BJ (cell line): Measurements from ENCODE around the gene ARHGDIA. TPM values are rescaled to one million over a fixed set of nuclear protein-coding genes. Genes with fewer than 3 reads are reported as not detected.
A peak's percentile ranks its signal among the peaks of the same experiment; 100 is the strongest.
"Not testable (repeated sequence)": the region's sequence is repeated elsewhere in the genome, so short reads cannot be mapped to it uniquely, and the experiment has no call there.

Experiments
- CTCF ChIA-PET: fragments of 350-600 bp; formaldehyde crosslinking; extraction: SDS; loops from one replicate; lab custom pipeline; 2021; ENCODE audit warnings: antibody characterized with exemption, inconsistent platforms; lab: Yijun Ruan, JAX
- POLR2A ChIA-PET: fragments of 300-600 bp; sonication (Branson Sonifier 250); formaldehyde crosslinking; extraction: SDS; loops from one replicate; lab custom pipeline; 2021; ENCODE audit warnings: antibody characterized with exemption; lab: Charles Lee
- DNase-seq: peaks from one replicate; pipeline ENCODE4 v3.0.0-alpha.2; 2011; ENCODE audit warnings: low read depth
- H3K27me3 ChIP-seq: 2 replicates; pipeline ENCODE4 v1.6.0; 2011; ENCODE audit warnings: low read length; ENCODE audit not compliant: control insufficient read depth, insufficient read depth
- H3K36me3 ChIP-seq: 2 replicates; pipeline ENCODE4 v1.5.1; 2011; ENCODE audit warnings: low read length; ENCODE audit not compliant: control insufficient read depth, insufficient read depth
- H3K4me3 ChIP-seq: 2 replicates; pipeline ENCODE4 v1.5.1; 2011; ENCODE audit warnings: low read depth, mild to moderate bottlenecking, control low read depth, low read length
- CTCF ChIP-seq: IDR thresholded peaks from 2 replicates; pipeline ENCODE4 v1.5.1; 2011; ENCODE audit warnings: low read depth, mild to moderate bottlenecking, control low read depth, inconsistent platforms, low read length, moderate library complexity; ENCODE audit not compliant: insufficient read depth
- polyA plus RNA-seq: library from polyadenylated mRNA; depleted of rRNA; stranded (reverse); fragments of >200 nt; gene quantifications from 2 replicates; pipeline ENCODE4 v1.2.3, GENCODE V29; 2011

ARHGDIA gene
- polyA plus RNA-seq, 1 experiment = 163 TPM

GRCh38 chr17:81840826-81841778 is 30.0 kb downstream of the ARHGDIA start:
- no peak for DNase-seq
- TF ChIP-seq CTCF = no peak
- CTCF ChIA-PET = no interaction called here
- H3K27me3 ChIP-seq = no peaks in the 10 kb centered on the region
- POLR2A ChIA-PET = no interaction called here
- H3K4me3 ChIP-seq = no peak overlapping the region
- peaks cover 29% of the 10 kb centered on the region for H3K36me3 ChIP-seq

- H3K27me3 ChIP-seq, DNase-seq, POLR2A ChIA-PET, CTCF ChIA-PET, H3K4me3 ChIP-seq: not testable (repeated sequence)
- H3K36me3 ChIP-seq = peaks cover 20% of the 10 kb centered on the region
Measured at GRCh38 chr17:81840059-81840458, 31.1 kb downstream of the ARHGDIA start.

GRCh38 chr17:81839301-81839700 is 31.8 kb downstream of the ARHGDIA start:
- Histone ChIP-seq H3K27me3 (no peaks in the 10 kb centered on the region), H3K36me3 (peaks cover 13% of the 10 kb centered on the region), H3K4me3 (no peak overlapping the region)
- POLR2A ChIA-PET = no interaction called here
- DNase-seq = no peak
- CTCF ChIA-PET = no interaction called here
- TF ChIP-seq CTCF = no peak

GRCh38 chr17:81838753-81839255 is 32.3 kb downstream of the ARHGDIA start:
- Histone ChIP-seq H3K4me3 (no peak overlapping the region), H3K27me3 (no peaks in the 10 kb centered on the region), H3K36me3 (peaks cover 10% of the 10 kb centered on the region)
- ChIA-PET POLR2A (no interaction called here), CTCF (no interaction called here)
- DNase-seq = no peak
- no peak for TF ChIP-seq CTCF

GRCh38 chr17:81837641-81838040 is 33.5 kb downstream of the ARHGDIA start:
- Histone ChIP-seq H3K4me3 (no peak overlapping the region), H3K36me3 (peaks cover 3% of the 10 kb centered on the region), H3K27me3 (no peaks in the 10 kb centered on the region)
- ChIA-PET CTCF (no interaction called here), POLR2A (no interaction called here)
- TF ChIP-seq CTCF = no peak
- peak; percentile 69 for DNase-seq
